CD4-positive, alpha-beta T cell (primary cell): ENCODE data around the gene RIPK1. TPM values are rescaled to one million over a fixed set of nuclear protein-coding genes. Genes with fewer than 3 reads are reported as not detected.

ENCODE experiments used
- ATAC-seq: fragments of 200-7000 bp; cut with Tn5 transposase; one replicate; pipeline ENCODE4 v1.10.0; 2022; ENCODE audit warnings: mild to moderate bottlenecking; ENCODE audit not compliant: poor library complexity
- CTCF ChIA-PET: fragments of 350-600 bp; sonication (Branson Sonifier 250); formaldehyde crosslinking; loops from one replicate; lab custom pipeline; 2021; ENCODE audit warnings: antibody characterized with exemption, inconsistent platforms; lab: Charles Lee
- POLR2A ChIA-PET: fragments of 350-600 bp; sonication (Branson Sonifier 250); formaldehyde crosslinking; loops from one replicate; lab custom pipeline; 2021; ENCODE audit warnings: antibody characterized with exemption, inconsistent platforms; lab: Charles Lee
- DNase-seq, 14 experiments: peaks; one replicate each; pipeline ENCODE4 v3.0.0-alpha.2; 2013 to 2020; ENCODE audit warnings: mixed read lengths in 2 of 14
- H3K27ac ChIP-seq, 2 donors: one replicate each; pipeline versions ENCODE4 v1.5.1 to v1.7.0; 2013; ENCODE audit warnings: low read length in 2 of 2, low read depth in 1 of 2, mild to moderate bottlenecking in 1 of 2
- H3K27me3 ChIP-seq, 2 experiments: 1 replicate in 1 of 2; 2 replicates in 1 of 2; pipeline versions ENCODE4 v1.6.1 to v1.7.0; 2013; ENCODE audit warnings: low read length in 2 of 2, control low read depth in 1 of 2, mild to moderate bottlenecking in 1 of 2, moderate library complexity in 1 of 2; ENCODE audit not compliant: insufficient read depth in 2 of 2, control insufficient read depth in 1 of 2
- H3K36me3 ChIP-seq: one replicate; pipeline ENCODE4 v1.6.1; 2013; ENCODE audit warnings: low read length, control low read depth; ENCODE audit not compliant: insufficient read depth
- H3K4me1 ChIP-seq: one replicate; pipeline ENCODE4 v1.6.1; 2013; ENCODE audit warnings: low read length, control low read depth; ENCODE audit not compliant: insufficient read depth
- H3K4me3 ChIP-seq: one replicate; pipeline ENCODE4 v1.5.1; 2013; ENCODE audit warnings: mild to moderate bottlenecking, low read length, moderate library complexity
- H3K9me3 ChIP-seq, 2 experiments: 1 replicate in 1 of 2; 2 replicates in 1 of 2; pipeline versions ENCODE4 v1.6.1 to v1.7.0; 2013; ENCODE audit warnings: low read length in 2 of 2, mild to moderate bottlenecking in 2 of 2, control low read depth in 1 of 2, moderate library complexity in 1 of 2; ENCODE audit not compliant: control insufficient read depth in 1 of 2, insufficient read depth in 1 of 2
- H3K27ac Mint-ChIP-seq: one replicate; pipeline ENCODE4 v1.8.0; 2020; ENCODE audit warnings: mixed read lengths
- H3K27me3 Mint-ChIP-seq: one replicate; pipeline ENCODE4 v1.8.0; 2021; ENCODE audit warnings: mixed read lengths
- H3K36me3 Mint-ChIP-seq: one replicate; pipeline ENCODE4 v1.8.0; 2021; ENCODE audit warnings: low read depth, mixed read lengths
- H3K4me1 Mint-ChIP-seq: one replicate; pipeline ENCODE4 v1.8.0; 2021; ENCODE audit warnings: low read depth, mixed read lengths
- H3K4me3 Mint-ChIP-seq: one replicate; pipeline ENCODE4 v1.8.0; 2020; ENCODE audit warnings: mild to moderate bottlenecking, mixed read lengths
- H3K9me3 Mint-ChIP-seq: one replicate; pipeline ENCODE4 v1.8.0; 2020; ENCODE audit warnings: mixed read lengths
- intact Hi-C, 2 experiments: fragments of 100-400 bp; cut with DNase I in 1 of 2; cut with micrococcal nuclease in 1 of 2; formaldehyde crosslinking; loops; one replicate each; pipeline versions ENCODE4 v1.15.1 to v1.9.0; 2023 to 2025; cut with DNase I, micrococcal nuclease
- total RNA-seq, 174 experiments: library from RNA in 2 of 174; stranded (reverse) in 2 of 174; gene quantifications; one replicate each; pipeline ENCODE4 v1.2.3 and lab custom pipeline; 2021 to 2026
- TF ChIP-seq, protein P1 (sequence below): fragments of 200-600 bp; IDR thresholded peaks from one replicate; pipeline ENCODE4 v1.8.0; 2022; ENCODE audit warnings: antibody characterized with exemption, mild to moderate bottlenecking

RIPK1 gene
- total RNA-seq, 2 experiments from 2014 or later: 17.2 to 17.3 TPM

DNA sequence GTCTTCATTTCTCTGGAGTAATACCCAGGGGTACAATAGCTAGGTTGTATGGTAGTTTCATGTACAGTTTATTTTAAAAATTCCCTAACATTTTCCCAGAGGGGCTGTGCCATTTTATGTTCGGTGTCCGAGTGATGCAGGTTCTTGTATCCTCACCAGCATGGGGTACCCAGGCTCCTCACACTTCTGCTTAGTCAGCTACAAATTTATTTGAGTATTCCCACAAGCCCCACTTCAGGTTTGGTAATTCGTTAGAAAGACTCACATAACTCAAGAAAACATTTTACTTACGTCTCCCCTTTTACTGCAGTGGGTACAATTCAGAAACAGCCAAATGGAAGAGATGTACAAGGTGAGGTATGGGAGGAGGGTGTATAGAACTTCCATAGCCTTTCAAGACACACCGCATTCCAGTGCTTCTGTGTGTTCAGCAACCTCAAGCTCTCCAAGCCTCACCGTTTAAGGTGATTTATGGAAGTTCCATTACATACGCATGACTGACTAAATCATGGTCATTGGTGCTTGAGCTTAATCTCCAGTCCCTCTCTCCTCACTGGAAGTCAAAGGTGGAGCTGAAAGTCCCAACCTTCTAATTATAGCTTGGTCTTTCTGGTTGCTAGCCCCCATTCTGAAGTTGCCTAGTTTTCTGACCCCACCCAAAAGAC is 18.1 kb downstream of the RIPK1 start:
- Histone ChIP-seq H3K4me3 (no peak overlapping the region), H3K27me3 (no peaks in the 10 kb centered on the region), H3K4me1 (peaks cover 6% of the 10 kb centered on the region), H3K9me3 (no peaks in the 10 kb centered on the region), H3K36me3 (peaks cover 84% of the 10 kb centered on the region), H3K27ac (no peak overlapping the region)
- DNase-seq (no peak), ATAC-seq (no peak)
- H3K27me3 Mint-ChIP-seq: no peaks in the 10 kb centered on the region
- ChIA-PET CTCF (no interaction called here), POLR2A (no interaction called here)
- TF ChIP-seq, protein P1, sequence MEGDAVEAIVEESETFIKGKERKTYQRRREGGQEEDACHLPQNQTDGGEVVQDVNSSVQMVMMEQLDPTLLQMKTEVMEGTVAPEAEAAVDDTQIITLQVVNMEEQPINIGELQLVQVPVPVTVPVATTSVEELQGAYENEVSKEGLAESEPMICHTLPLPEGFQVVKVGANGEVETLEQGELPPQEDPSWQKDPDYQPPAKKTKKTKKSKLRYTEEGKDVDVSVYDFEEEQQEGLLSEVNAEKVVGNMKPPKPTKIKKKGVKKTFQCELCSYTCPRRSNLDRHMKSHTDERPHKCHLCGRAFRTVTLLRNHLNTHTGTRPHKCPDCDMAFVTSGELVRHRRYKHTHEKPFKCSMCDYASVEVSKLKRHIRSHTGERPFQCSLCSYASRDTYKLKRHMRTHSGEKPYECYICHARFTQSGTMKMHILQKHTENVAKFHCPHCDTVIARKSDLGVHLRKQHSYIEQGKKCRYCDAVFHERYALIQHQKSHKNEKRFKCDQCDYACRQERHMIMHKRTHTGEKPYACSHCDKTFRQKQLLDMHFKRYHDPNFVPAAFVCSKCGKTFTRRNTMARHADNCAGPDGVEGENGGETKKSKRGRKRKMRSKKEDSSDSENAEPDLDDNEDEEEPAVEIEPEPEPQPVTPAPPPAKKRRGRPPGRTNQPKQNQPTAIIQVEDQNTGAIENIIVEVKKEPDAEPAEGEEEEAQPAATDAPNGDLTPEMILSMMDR: no peak
- intact Hi-C loops: no loop called here
- H3K4me1 Mint-ChIP-seq: peaks cover 11% of the 10 kb centered on the region
- H3K9me3 Mint-ChIP-seq: peaks cover 3% of the 10 kb centered on the region
- no peak overlapping the region for H3K4me3 Mint-ChIP-seq
- H3K36me3 Mint-ChIP-seq: peaks cover 85% of the 10 kb centered on the region
- H3K27ac Mint-ChIP-seq: no peak overlapping the region

DNA sequence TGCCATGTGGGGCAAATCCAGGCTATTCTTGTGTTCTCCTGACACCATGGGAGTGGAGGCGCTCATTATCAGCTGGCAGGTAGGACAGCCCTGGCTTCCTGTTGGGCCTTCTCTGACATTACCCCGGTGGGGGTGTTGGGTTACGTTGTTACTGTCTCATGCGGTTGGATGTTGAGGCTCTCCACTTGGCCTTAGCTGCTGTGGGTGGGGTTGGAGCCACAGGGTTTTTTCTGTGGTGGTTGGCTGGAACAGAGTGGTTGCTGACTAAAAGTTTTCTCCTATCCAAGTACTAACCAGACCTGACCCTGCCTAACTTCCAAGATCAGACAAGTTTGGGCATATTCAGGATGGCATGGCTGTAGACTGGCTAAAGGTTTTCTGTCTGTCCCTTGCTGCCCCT is 20.2 kb downstream of the RIPK1 start:
- TF ChIP-seq, protein P1: no peak
- Histone ChIP-seq H3K27me3 (no peaks in the 10 kb centered on the region), H3K27ac (no peak overlapping the region), H3K36me3 (peaks cover 66% of the 10 kb centered on the region), H3K4me3 (no peak overlapping the region), H3K4me1 (peaks cover 6% of the 10 kb centered on the region), H3K9me3 (no peaks in the 10 kb centered on the region)
- no peak overlapping the region for H3K27ac Mint-ChIP-seq
- no peak for ATAC-seq
- no peak overlapping the region for H3K4me3 Mint-ChIP-seq
- CTCF ChIA-PET: no interaction called here
- POLR2A ChIA-PET: no interaction called here
- no peak for DNase-seq
- peaks cover 8% of the 10 kb centered on the region for H3K4me1 Mint-ChIP-seq
- peaks cover 66% of the 10 kb centered on the region for H3K36me3 Mint-ChIP-seq
- peaks cover 3% of the 10 kb centered on the region for H3K9me3 Mint-ChIP-seq
- no peaks in the 10 kb centered on the region for H3K27me3 Mint-ChIP-seq
- intact Hi-C loops: no loop called here

DNA sequence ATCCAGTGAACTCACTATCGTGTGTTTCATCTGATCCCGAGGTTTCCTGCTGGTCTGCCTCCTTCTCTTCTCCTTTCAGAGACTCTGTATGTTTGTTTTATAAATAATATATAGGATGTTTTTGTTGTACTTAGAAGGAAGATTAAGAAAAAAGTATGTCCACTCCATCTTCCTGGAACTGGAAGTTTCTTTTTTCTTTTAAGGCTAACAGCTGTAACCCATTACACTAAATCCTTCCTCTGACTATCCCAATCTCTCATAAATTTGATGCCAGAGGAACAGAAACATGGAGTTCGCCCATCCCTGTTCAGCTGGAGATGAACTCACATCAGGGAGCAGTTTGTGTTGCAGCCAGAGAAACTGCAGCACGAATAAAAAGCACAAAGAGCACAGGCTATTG is 20.7 kb downstream of the RIPK1 start:
- H3K27me3 Mint-ChIP-seq: no peaks in the 10 kb centered on the region
- TF ChIP-seq, protein P1: no peak
- ChIA-PET CTCF (no interaction called here), POLR2A (no interaction called here)
- peaks cover 4% of the 10 kb centered on the region for H3K4me1 Mint-ChIP-seq
- H3K36me3 ChIP-seq: peaks cover 63% of the 10 kb centered on the region
- H3K4me3 ChIP-seq: no peak overlapping the region
- DNase-seq (no peak), ATAC-seq (no peak)
- peaks cover 3% of the 10 kb centered on the region for H3K9me3 Mint-ChIP-seq
- H3K4me1 ChIP-seq: peaks cover 6% of the 10 kb centered on the region
- no peak overlapping the region for H3K27ac ChIP-seq
- intact Hi-C loops: no loop called here
- no peaks in the 10 kb centered on the region for H3K27me3 ChIP-seq
- no peaks in the 10 kb centered on the region for H3K9me3 ChIP-seq
- H3K4me3 Mint-ChIP-seq: no peak overlapping the region
- H3K36me3 Mint-ChIP-seq: peaks cover 63% of the 10 kb centered on the region
- H3K27ac Mint-ChIP-seq: no peak overlapping the region
